22Rv1 (cell line): Measurements from ENCODE around the gene KIAA0825.

Experiments
- H3K27ac ChIP-seq: fragments of 450-650 bp; 2 replicates; pipeline ENCODE4 v1.5.1; 2017
- ZFX ChIP-seq: fragments of 450-650 bp; IDR thresholded peaks from 2 replicates; pipeline ENCODE4 v1.6.1; 2017; ENCODE audit warnings: antibody characterized with exemption, borderline replicate concordance
- TF ChIP-seq, protein P1 (sequence below): fragments of 450-650 bp; IDR thresholded peaks from 2 replicates; pipeline ENCODE4 v1.5.1; 2017; ENCODE audit warnings: mild to moderate bottlenecking

The KIAA0825 gene

DNA sequence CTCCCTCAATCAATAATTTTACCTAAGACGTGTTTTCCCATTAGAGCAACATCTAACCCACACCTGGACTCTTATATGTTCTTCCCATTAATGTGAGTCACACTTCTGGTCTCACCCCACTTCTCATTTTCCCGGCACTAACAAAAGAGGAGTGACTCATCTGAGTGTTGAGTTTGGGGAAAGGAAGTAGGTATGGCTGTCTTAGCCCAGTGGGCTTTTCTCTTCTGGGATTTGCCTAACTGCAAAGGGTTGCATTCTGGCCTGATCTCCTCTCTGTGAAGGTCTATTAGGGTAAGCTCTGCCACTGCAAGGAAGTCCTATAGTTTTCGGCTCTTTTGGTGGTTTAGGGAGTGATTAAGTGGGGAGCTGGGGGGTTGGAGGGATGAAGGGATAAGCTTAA, 195.6 kb downstream of the KIAA0825 start:
- H3K27ac ChIP-seq = no peak overlapping the region
- no peak for TF ChIP-seq ZFX
- TF ChIP-seq, protein P1, sequence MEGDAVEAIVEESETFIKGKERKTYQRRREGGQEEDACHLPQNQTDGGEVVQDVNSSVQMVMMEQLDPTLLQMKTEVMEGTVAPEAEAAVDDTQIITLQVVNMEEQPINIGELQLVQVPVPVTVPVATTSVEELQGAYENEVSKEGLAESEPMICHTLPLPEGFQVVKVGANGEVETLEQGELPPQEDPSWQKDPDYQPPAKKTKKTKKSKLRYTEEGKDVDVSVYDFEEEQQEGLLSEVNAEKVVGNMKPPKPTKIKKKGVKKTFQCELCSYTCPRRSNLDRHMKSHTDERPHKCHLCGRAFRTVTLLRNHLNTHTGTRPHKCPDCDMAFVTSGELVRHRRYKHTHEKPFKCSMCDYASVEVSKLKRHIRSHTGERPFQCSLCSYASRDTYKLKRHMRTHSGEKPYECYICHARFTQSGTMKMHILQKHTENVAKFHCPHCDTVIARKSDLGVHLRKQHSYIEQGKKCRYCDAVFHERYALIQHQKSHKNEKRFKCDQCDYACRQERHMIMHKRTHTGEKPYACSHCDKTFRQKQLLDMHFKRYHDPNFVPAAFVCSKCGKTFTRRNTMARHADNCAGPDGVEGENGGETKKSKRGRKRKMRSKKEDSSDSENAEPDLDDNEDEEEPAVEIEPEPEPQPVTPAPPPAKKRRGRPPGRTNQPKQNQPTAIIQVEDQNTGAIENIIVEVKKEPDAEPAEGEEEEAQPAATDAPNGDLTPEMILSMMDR = no peak

DNA sequence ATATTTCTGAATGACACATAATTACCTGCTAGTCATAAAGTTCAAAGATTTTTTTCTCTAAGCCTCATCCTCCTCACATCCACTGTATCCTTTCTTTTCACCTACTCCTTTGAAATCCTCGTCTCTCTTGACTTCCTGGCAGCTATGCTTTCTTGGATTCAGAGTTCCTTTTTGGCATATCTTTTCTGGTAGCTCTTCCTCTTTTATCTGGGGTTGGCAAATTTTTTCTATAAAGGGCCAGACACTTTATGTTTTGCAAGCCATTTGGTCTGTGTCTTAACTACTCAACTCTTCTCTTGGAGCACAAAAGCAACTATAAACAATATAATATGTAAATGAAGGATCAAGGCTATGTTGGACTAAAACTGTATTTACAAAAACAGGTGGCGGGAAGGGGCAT, 197.5 kb downstream of the KIAA0825 start:
- TF ChIP-seq, protein P1 = no peak
- no peak for TF ChIP-seq ZFX
- no peak overlapping the region for H3K27ac ChIP-seq

DNA sequence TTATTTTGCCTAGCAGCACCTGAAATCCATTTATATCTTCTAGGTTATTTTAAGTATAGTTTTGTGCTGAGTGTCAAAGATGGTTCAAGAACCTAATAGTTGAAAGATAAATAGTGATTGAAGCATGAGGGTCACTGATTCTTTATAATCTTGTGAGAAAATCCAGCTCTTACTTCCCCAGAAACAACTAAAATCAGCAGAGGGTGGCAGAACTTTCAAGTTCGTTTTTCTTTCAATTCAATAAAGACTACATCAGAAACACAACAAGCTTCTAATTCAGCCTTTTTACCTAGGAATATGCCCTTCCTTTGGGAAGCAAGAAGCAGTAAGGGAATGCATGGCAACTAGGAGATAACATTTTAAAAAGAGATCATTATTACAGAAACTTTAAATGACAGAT, 202.6 kb downstream of the KIAA0825 start:
- TF ChIP-seq, protein P1 = no peak
- no peak for TF ChIP-seq ZFX
- H3K27ac ChIP-seq = no peak overlapping the region

DNA sequence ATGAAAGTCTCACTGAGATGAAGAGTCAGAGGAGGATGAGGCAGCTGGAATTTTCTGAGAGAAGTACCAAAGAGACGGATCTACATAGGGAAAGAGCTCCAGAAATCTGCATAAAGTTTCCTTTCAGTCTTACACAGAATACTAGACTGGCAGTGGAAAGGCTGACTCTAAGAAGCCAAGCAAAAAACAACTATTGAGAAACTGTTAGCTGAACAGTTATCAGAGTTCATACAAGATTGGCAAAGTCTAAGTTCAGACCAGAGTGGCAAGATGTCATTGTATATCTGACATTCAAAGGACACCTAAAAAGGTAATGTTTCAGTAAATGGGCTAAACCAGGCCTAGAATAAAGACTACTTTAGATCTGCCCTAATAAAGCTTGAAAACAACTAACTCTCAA, 209.0 kb downstream of the KIAA0825 start:
- TF ChIP-seq, protein P1 = no peak
- TF ChIP-seq ZFX = no peak
- H3K27ac ChIP-seq = no peak overlapping the region

DNA sequence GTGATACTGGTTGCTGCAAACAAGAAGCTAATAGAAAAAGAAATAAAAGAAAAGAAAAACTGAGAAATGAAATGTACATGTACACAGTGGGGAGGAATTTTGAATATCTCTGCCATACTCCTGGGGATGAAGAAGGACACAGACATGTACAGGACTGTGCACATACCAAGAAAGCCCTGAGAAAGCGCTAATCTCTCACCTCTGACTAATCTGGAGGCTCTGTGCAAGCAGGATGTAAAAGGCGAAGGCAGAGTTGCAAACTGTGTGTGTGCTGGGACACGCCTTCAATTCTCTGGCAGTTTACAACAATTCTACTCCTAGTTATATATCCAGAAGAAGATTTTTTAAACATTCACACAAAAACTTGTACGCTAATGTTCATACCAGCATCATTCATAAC, 211.4 kb downstream of the KIAA0825 start:
- H3K27ac ChIP-seq = no peak overlapping the region
- no peak for TF ChIP-seq ZFX
- TF ChIP-seq, protein P1 = no peak

DNA sequence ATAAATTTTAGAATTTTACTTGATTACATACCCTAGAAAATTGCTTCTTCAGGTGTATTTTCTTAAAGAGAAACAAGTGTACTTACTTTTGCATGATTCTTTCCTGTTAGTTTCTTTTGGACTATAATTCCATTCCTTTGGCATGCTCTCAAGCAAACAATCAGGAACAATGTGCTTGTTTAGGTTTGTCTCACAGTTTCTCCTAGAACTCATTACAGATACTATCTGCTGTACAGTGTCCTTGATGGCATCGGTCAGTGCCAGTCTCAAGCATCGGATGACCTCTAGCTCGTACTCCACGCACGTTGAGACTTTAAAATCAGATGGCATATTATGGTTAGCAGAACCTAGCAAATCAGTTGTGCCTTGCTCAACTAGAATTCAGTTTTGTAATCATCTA, 214.9 kb downstream of the KIAA0825 start:
- TF ChIP-seq, protein P1 = no peak
- TF ChIP-seq ZFX = no peak
- no peak overlapping the region for H3K27ac ChIP-seq

DNA sequence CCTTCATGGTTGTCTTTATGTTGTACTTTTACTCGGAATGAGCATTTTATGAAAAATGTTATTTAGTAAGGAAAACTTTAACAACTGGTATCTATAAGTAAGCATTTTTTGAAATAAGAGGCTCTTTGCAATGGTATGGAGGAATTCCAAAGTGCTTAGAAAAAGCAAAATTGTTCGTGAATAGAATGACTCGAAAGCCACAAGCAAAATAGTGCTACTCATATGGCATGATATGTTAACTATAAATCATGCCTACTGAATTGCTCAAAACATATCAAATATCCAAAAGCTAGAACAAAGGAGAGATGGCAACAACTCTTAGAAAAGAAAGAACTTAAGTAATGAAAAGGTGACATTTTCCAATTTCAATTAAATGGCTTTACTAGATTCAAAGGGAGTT, 216.3 kb downstream of the KIAA0825 start:
- H3K27ac ChIP-seq = no peak overlapping the region
- no peak for TF ChIP-seq ZFX
- TF ChIP-seq, protein P1 = no peak
